Stimulated activated CD4-positive, alpha-beta T cell treated with anti-CD3 and anti-CD28 coated beads, Interleukin-12 subunit alpha, Interleukin-12 subunit beta, amount 100 ng/mL, for 24 hours (primary cell): ENCODE data around the gene PLK3.
"Not testable (repeated sequence)": the region's sequence is repeated elsewhere in the genome, so short reads cannot be mapped to it uniquely, and the experiment has no call there.

ENCODE experiments used
- DNase-seq, 2 experiments: peaks; one replicate each; pipeline ENCODE4 v3.0.0-alpha.2; 2020; ENCODE audit warnings: low read depth in 2 of 2

PLK3 gene

GRCh38 chr1:44799770-44800584 is at the start of gene PLK3:
Gene PLK3 (plus strand): TSS chr1:44800377. CDS start chr1:44800464, 87 bp downstream.
- peak; percentile 94 to 98 for DNase-seq

- DNase-seq, result no peak
Observed at GRCh38 chr1:44757420-44757819, 42.8 kb upstream of the PLK3 start.

GRCh38 chr1:44759077-44759476 is 41.1 kb upstream of the PLK3 start:
- DNase-seq, result no peak

- DNase-seq, result no peak
Observed at GRCh38 chr1:44760876-44761275, 39.3 kb upstream of the PLK3 start.

- DNase-seq, result not testable (repeated sequence)
Observed at GRCh38 chr1:44766421-44766820, 33.8 kb upstream of the PLK3 start.

- peak; percentile 82 to 84 for DNase-seq
Observed at GRCh38 chr1:44775078-44775929, 24.9 kb upstream of the PLK3 start, which contains the start of gene RPS8. Gene RPS8 (plus strand): TSS chr1:44775540. CDS start chr1:44775597, 57 bp downstream.

GRCh38 chr1:44775930-44776729 is 24.0 kb upstream of the PLK3 start:
- no peak for DNase-seq

GRCh38 chr1:44776730-44777068 is 23.5 kb upstream of the PLK3 start:
- DNase-seq, result no peak

GRCh38 chr1:44777547-44777946 is 22.6 kb upstream of the PLK3 start:
- no peak for DNase-seq

GRCh38 chr1:44777969-44778635 is 22.1 kb upstream of the PLK3 start:
- DNase-seq, result no peak

- no peak for DNase-seq
Observed at GRCh38 chr1:44778705-44779576, 21.2 kb upstream of the PLK3 start.

- DNase-seq, result no peak
Observed at GRCh38 chr1:44780583-44781121, 19.5 kb upstream of the PLK3 start.

GRCh38 chr1:44783697-44784093 is 16.5 kb upstream of the PLK3 start:
- no peak for DNase-seq

GRCh38 chr1:44784094-44785028 is 15.8 kb upstream of the PLK3 start:
- DNase-seq, result no peak

- DNase-seq, result no peak
Observed at GRCh38 chr1:44785029-44785380, 15.2 kb upstream of the PLK3 start.

GRCh38 chr1:44785501-44786137 is 14.6 kb upstream of the PLK3 start:
- DNase-seq, result no peak

GRCh38 chr1:44786138-44786840 is 13.9 kb upstream of the PLK3 start:
- DNase-seq, result no peak

- DNase-seq, result no peak
Observed at GRCh38 chr1:44786841-44787426, 13.2 kb upstream of the PLK3 start.
